ENCODE data around the gene MSLN.
"Not testable (repeated sequence)": the region's sequence is repeated elsewhere in the genome, so short reads cannot be mapped to it uniquely, and the experiment has no call there.

MSLN gene

DNA sequence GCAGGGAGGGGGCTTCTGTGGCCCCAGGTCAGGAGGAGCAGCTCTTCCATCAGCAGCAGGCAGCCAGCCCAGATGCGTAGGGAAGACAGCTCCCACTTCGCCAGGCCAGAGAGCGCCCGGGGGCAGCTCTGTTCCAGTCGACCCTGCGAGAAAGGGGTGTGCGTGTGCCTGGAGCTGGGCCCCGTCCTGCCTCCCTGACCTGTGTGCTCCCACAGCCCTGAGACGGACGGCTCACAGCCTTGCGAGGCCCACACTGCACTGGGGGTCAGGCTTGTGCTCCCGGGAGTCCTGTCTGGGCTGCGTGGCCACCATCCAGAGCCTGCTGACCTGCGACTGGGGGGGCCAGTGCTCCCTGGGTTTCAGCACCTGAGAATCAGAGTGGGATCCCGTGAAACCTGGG lies 469 bp upstream of the MSLN start:
- no peak for DNase-seq (ENCODE audit: low spot score)

DNA sequence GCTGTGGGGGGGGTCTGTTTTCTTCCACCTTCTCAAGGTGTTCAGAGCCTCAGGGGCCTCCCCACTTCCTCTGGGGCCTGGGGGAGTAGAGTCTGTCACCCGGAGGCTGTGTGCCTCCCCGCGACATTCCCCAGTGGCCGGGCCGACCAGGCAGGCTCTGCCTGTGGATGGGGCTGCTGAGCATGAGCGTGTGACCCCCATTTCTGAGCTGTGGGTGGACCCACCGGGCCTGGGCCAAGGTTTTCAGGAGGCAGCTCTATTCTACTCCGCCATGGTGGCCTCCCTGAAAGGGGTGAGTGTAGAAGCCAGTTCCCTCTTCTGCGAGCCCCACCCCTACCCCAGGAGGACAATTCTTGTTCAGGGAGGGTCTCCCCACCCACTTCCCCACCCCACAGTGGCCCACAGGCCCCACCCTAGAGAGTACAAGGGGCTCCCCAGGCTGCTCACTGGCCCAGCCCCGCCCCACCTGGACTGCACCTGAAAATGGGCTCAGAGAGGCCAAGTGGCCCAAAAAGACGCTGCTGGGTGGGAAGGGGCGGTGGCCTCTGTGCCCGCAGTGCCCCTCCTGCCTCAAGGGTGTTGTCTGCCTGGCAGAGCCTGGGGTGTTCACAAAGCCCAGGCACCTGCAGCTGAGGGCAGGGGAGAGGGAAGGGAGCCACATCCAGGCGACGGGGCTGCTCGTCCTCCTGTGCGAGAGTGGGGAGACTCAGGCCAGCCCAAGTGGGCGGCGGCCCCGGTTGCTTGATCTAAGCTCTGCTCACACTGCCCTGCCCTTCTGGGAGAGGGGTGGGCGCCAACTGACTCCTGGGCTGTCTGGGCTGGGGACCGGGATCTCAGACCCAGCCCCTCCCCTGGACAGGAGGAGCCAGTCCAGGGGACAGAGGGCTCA lies 1.3 kb downstream of the MSLN start:
- no peak for DNase-seq (ENCODE audit: low spot score)

DNA sequence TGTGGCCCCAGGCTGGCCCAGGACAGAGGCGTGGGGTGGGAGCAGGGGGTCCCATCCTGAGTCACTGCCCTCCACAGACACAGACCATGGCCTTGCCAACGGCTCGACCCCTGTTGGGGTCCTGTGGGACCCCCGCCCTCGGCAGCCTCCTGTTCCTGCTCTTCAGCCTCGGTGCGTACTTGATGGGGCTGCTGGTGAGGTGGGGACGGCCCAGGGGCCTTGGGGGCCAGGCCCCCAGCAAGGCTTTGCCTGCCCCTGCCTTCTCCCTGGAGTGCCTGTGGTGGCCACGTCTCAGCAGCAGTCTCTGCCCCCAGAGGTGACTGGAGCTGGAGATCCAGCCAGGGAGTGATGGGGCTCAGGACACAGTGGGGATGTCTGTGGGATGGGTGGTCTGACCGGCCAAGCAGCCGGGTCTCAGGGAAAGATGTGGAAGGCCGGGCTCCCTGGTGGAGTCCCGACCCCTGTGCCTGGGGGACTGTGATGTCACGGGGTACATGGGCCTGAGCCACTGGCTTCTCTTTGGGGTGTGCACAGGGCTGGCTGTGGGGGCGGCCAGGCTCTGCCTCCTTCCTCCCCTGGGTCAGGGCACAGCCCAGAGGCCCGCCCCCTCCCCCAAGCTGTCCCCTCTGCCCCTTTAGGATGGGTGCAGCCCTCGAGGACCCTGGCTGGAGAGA lies 2.2 kb downstream of the MSLN start:
- DNase-seq (ENCODE audit: low spot score): no peak

DNA sequence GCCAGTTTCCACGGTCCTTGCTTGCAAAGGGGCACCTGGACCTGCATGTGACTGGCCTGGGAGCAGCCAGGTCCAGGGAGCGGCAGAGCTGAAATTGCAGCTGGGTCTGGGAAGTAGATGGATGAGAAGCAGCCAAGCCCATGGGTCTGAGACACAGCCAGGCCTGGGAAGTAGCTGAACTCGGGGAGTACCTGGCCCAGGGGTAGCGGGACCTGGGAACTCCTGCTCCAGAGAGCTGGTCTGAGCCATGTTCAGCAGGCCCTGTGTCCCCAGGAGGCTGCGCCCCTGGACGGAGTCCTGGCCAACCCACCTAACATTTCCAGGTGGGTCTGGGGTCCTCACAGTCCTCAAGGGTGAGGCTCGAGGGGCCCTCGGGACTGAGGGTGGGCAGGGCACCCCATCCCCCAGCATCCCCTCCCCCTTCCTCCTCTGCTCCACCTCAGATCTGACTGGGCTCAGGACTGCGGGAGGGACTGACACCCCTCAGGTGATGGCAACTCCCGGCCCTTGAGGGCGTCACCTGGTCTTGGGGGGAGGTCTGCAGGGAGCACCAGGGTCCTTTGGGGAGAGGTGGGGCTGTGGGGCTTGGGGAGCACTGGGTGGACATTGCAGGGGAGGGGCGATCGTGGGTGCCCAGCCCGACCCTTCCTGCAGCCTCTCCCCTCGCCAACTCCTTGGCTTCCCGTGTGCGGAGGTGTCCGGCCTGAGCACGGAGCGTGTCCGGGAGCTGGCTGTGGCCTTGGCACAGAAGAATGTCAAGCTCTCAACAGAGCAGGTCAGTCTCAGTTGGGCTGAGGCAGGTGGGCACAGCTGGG lies 3.0 kb downstream of the MSLN start:
- DNase-seq (ENCODE audit: low spot score): no peak

DNA sequence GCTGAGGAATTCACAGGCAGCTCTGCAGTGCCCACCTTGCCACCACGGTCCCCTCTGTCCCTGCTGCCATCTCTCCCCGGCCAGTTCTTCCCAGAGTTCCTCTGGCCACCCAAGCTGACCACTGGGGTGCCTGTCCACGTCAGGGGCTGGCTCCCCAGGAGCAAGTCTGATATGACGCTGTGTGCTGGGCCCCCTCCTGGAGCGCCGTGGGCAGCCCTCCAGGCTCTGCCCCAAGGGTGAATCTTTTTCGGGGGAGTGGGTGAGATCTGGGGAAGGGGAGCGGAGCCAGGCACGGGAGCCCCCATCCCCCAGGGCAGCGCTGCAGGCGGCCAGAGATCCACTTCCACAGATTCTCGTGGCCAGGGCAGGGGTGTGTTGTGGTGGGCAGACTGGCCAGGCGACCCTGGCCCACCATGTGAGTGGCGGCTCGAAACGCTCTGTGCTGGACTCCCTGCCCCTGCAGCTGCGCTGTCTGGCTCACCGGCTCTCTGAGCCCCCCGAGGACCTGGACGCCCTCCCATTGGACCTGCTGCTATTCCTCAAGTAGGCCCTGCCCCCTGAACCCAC lies 3.7 kb downstream of the MSLN start:
- DNase-seq (ENCODE audit: low spot score): no peak

DNA sequence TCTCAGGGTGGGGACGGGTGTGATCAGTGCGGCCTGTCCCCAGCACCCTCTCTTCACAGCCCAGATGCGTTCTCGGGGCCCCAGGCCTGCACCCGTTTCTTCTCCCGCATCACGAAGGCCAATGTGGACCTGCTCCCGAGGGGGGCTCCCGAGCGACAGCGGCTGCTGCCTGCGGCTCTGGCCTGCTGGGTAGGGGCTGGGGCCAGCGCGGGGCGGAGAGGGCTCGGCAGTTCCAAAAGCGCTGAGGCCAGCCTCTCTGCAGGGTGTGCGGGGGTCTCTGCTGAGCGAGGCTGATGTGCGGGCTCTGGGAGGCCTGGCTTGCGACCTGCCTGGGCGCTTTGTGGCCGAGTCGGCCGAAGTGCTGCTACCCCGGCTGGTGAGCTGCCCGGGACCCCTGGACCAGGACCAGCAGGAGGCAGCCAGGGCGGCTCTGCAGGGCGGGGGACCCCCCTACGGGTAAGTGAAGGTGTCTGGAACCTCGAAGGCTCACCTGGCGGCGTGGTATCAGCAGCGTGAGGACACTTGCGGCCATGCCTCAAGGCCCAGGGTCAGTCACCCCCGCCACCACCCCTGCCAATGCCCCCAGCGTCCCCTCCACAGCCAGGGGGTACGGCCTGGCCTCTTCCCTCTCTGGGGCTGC lies 4.4 kb downstream of the MSLN start:
- DNase-seq (ENCODE audit: low spot score): no peak

DNA sequence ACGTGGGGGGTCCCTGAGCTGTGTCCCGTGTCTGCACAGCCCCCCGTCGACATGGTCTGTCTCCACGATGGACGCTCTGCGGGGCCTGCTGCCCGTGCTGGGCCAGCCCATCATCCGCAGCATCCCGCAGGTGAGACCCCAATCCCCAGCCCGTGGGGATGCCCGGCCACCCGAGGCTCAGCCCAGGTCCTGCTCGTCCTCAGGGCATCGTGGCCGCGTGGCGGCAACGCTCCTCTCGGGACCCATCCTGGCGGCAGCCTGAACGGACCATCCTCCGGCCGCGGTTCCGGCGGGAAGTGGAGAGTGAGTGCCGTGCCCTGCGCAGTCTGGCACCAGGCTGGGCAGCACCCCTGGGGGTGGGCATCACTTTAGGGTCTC lies 4.9 kb downstream of the MSLN start:
- DNase-seq (ENCODE audit: low spot score): no peak

DNA sequence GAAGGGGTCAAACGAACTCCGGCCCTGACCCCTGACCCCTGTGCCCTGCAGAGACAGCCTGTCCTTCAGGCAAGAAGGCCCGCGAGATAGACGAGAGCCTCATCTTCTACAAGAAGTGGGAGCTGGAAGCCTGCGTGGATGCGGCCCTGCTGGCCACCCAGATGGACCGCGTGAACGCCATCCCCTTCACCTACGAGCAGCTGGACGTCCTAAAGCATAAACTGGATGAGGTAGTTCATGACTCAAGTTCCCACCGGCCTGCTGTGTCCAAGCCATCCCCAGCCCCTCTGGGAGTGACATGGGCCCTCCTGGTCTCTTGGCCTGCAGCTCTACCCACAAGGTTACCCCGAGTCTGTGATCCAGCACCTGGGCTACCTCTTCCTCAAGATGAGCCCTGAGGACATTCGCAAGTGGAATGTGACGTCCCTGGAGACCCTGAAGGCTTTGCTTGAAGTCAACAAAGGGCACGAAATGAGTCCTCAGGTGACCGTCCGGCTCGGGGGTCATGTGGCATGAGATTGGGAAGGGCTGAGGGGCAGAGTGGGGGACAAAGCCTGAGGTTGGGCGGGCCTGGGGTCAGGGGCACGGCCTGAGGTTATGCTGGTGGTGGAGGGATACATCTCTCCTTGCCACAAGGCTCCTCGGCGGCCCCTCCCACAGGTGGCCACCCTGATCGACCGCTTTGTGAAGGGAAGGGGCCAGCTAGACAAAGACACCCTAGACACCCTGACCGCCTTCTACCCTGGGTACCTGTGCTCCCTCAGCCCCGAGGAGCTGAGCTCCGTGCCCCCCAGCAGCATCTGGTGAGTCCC lies 5.7 kb downstream of the MSLN start:
- no peak for DNase-seq (ENCODE audit: low spot score)

DNA sequence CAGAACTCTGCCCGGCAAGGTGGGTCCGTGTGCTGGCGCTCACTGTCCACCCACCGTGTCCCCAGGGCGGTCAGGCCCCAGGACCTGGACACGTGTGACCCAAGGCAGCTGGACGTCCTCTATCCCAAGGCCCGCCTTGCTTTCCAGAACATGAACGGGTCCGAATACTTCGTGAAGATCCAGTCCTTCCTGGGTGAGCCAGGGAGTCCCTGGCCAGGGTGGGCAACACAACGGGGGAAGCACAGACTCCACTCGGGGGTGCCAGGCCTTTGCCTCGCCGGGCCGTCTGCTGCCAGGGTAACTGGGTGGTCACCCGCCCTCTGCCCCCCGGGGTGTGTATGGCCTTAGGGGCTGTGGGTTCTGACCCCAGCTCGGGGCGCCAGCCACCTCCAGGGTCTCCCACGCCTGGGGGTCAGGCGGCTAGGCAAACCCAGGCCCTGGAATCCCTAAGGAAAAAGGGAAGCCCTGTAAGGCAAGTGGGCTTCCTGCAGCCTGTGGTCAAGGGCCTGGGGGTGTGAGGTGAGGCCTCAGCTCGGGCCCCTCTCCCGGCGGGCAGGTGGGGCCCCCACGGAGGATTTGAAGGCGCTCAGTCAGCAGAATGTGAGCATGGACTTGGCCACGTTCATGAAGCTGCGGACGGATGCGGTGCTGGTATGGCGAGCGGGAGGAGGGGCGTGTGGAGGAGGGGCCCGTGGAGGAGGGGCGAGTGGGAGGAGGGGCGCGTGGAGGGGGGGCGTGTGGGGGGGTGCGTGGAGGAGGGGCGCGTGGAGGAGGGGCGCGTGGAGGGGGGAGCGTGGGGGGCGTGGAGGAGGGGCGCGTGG lies 6.5 kb downstream of the MSLN start:
- DNase-seq (ENCODE audit: low spot score): no peak

DNA sequence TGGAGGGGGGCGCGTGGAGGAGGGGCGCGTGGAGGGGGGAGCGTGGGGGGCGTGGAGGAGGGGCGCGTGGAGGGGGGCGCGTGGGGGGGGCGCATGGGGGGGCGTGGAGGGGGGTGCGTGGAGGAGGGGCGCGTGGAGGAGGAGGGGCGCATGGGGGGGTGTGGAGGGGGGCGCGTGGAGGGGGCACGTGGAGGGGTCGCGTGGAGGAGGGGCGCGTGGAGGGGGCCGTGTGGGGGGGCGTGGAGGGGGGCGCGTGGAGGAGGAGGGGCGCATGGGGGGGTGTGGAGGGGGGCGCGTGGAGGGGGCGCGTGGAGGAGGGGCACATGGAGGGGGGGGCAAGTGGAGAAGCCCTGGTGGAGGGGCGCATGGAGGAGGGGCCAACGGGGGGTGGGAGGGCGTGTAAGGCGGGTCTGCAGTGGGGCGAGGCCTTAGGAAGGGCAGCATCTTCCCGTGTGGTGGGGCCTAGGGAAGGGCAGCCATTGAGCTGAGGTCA lies 7.3 kb downstream of the MSLN start:
- DNase-seq (ENCODE audit: low spot score): no peak

DNA sequence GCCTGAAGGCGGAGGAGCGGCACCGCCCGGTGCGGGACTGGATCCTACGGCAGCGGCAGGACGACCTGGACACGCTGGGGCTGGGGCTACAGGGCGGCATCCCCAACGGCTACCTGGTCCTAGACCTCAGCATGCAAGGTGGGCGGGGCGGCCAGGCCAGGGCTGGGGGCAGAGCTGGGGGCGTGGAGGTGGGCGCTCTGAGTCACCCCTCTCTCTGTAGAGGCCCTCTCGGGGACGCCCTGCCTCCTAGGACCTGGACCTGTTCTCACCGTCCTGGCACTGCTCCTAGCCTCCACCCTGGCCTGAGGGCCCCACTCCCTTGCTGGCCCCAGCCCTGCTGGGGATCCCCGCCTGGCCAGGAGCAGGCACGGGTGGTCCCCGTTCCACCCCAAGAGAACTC lies 7.9 kb downstream of the MSLN start:
- no peak for DNase-seq (ENCODE audit: low spot score)

DNA sequence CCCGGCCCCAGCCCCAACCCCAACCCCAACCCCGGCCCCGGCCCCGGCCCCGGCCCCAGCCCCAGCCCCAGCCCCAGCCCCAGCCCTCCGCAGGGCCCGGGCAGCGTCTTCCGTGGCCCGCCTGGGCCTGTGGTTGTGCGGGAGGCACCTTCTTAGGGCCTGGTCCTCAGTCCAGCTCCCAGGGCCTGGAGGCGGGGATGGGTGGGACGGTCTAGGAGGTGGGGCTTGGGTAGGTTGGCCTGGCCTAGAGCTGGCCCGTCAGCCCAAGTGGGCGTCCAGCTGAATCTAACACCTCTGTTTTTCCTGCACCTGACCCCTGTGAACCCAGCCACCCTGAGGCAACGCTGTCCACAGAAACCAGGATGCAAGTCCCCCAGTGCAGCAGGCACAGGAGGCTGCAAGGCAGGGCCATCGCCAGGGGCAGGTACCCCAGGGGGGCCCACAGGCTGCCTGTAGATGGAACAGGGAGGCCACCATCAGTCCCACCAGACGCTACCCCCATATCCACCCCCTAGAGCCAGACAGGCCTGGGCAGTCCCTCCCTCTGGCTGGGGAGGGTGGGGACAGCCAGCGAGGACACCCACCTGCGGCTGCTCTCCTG lies 8.8 kb downstream of the MSLN start:
- no peak for DNase-seq (ENCODE audit: low spot score)

DNA sequence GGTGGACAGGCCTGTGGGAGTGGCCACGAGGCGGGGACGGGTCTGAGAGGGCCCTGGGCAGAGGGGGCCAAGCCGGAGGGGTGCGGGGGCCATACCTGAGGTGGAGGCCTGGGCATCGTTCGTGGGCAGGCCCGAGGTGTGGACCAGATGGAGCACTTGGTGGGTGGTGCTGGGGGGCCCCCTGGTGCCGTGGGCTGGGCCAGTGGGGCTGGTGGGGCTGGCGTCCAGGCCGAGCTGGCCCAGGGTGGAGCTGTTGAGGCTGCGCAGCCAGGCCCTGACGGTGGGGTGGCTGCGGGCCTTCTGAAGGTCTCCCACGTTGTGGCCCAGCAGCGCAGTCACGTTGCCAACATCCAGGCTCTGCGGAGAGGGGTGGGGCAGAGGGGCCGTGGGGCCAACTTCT lies 9.4 kb downstream of the MSLN start:
- no peak for DNase-seq (ENCODE audit: low spot score)

DNA sequence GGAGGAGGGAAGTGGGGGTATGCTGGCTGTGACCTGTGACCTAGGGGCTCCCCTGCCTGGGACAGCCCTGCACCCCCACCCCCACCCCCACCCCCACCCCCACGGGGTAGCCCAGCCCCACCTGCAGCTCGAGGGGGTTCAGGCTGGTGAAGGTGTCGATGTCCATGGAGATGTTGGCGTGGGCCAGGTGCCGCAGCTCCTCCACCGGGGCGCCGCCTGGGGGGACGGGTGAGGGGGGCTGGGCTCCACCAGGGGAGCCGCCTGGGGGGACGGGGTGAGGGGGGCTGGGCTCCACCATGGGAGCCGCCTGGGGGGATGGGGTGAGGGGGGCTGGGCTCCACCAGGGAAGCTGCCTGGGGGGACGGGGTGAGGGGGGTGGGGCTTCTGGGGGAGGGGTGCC lies 9.9 kb downstream of the MSLN start:
- no peak for DNase-seq (ENCODE audit: low spot score)

DNA sequence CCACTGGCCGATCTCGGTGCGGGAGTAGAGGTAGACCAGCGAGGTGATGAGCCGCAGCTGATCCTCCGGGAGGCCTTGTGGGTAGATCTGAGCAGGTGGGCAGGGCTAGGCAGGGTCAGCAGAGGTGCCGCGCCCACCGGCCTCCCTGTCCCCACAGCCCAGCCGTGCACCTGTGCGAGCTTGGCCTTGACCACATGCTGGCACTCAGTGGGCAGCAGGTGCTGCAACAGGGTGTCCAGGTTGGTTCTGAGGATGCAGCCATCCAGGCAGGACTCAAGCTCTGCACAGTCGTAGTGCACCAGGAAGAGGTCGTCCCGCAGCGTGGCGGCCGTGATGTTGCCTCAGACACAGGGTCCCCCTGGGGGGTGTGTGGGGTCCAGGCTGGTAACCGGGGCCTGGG lies 12.4 kb downstream of the MSLN start:
- no peak for DNase-seq (ENCODE audit: low spot score)

DNA sequence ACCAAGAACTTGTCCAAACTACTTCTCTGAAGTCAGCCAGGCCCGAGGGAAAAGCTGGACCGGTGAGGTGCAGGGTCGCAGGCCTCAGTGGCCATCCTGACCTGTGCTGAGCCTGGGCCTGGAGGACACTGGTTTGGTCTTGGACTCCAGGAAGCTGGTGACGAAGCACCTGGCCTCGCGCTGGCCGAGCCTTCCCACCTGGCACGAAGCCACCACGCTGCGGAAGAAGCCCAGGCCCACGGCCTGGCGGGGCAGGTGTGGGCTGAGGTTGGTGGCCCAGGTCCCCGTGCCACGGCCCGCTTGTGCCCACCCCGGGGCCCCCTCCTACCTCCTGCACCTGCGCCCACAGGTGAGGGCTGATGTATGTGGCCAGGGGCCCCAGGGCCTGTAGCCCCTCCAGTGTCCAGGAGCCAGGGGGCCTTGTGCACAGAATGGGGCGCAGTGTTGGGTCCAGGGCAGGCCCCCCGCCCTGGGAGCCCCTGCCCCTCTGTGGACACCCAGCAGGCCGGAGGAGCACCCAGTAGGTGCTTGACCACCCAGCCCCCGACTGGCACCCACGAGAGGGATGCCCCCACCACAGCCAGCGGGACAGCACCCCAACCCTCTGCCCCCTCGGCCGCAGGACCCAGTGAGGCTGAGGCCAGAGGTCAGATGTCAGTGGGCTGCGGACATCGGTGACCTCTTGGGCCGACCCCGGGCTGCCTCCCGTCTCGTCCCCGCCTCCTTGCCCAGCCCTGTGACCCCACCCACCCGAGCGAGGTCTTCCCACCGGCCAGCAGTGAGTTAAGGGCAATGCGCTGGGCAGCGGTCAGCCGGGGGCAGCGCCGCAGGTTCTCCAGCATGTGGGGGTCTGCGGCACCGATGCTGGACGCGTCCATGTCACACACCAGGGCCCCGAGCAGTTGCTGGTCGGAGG lies 13.8 kb downstream of the MSLN start:
- no peak for DNase-seq (ENCODE audit: low spot score)

DNA sequence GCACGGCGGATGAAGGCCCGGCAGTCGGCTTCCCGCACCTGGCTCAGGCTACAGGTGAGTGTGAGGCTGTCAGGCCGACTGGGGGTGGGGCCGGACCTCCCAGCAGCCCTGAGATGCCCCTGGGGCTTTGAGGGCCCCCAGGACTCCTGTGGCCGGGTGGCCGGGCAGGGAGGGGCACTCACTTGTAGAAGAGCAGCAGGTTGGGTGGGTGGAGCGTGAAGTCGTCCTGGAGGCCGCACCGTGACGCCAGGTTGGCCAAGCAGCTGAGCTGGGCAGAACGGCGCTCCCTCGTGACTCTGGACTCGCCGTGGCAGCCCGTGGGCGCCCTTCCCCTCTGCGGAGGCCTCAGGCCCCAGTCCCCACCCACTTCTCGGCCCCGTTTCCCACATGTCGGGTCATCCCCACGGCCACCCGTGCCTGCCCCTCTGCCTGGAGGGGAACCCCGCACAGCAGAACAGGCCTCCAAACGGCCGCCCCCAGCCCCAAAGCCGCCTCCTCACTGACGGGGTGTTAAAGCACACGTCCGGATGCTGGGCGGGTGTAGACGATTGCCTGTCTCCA lies 14.8 kb downstream of the MSLN start:
- no peak for DNase-seq (ENCODE audit: low spot score)

DNA sequence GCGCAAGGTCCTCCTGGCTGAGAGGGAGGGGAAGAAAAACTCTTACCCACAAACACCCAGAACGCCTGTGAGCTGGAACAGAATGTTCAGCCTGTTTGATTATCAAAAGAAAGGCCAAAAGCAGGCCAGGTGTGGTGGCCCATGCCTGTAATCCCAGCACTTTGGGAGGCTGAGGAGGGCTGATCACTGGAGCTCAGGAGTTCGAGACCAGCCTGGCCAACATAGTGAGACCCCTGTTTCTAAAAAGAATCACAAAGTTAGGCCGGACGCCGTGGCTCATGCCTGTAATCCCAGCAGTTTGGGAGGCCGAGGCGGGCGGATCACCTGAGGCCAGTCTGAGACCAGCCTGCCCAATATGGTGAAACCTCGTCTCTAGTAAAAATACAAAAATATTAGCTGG lies 15.8 kb downstream of the MSLN start:
- not testable (repeated sequence) for DNase-seq (ENCODE audit: low spot score)
